HepG2 (cell line): ENCODE data around the gene PIM3. TPM values are rescaled to one million over a fixed set of nuclear protein-coding genes. Genes with fewer than 3 reads are reported as not detected.
A peak's percentile ranks its signal among the peaks of the same experiment; 100 is the strongest.

Experiments used
- AGO1 ChIP-seq: fragments of 200-400 bp; formaldehyde crosslinking; IDR thresholded peaks from 2 replicates; pipeline ENCODE4 v1.6.1; 2017; ENCODE audit warnings: mild to moderate bottlenecking, low read depth, low read length, moderate library complexity; ENCODE audit not compliant: poor library complexity, severe bottlenecking
- DMTF1 ChIP-seq: sonication (generic); formaldehyde crosslinking; IDR thresholded peaks from 2 replicates; pipeline ENCODE4 v1.4.0; 2020; ENCODE audit warnings: mild to moderate bottlenecking, missing genetic modification reagents
- HNF4A ChIP-seq: sonication (generic); formaldehyde crosslinking; IDR thresholded peaks from 2 replicates; pipeline ENCODE4 v1.4.0; 2020; ENCODE audit warnings: missing genetic modification reagents
- IRX3 ChIP-seq: sonication (generic); formaldehyde crosslinking; IDR thresholded peaks from 2 replicates; pipeline ENCODE4 v1.8.1; 2023; ENCODE audit warnings: mild to moderate bottlenecking, low read depth, missing genetic modification reagents, borderline replicate concordance
- RFX3 ChIP-seq: IDR thresholded peaks from 2 replicates; pipeline ENCODE4 v1.6.1; 2016; ENCODE audit warnings: missing biosample characterization, missing genetic modification reagents
- RFX5 ChIP-seq: IDR thresholded peaks from 2 replicates; pipeline ENCODE4 v1.6.1; 2011; ENCODE audit warnings: low read depth, low read length, improper control_type of control experiment
- TBX2 ChIP-seq: sonication (generic); formaldehyde crosslinking; IDR thresholded peaks from 2 replicates; pipeline ENCODE4 v1.5.0; 2020; ENCODE audit warnings: missing genetic modification reagents, mild to moderate bottlenecking, borderline replicate concordance
- TCF7 ChIP-seq: sonication (generic); IDR thresholded peaks from 2 replicates; pipeline ENCODE4 v1.6.1; 2016; ENCODE audit warnings: antibody characterized with exemption, low read depth
- TEF ChIP-seq: sonication (generic); formaldehyde crosslinking; IDR thresholded peaks from 2 replicates; pipeline ENCODE4 v1.5.0; 2020; ENCODE audit warnings: missing genetic modification reagents
- ZC3H13 ChIP-seq: sonication (generic); formaldehyde crosslinking; IDR thresholded peaks from 2 replicates; pipeline ENCODE4 v1.8.1; 2023; ENCODE audit warnings: mild to moderate bottlenecking, missing genetic modification reagents, moderate library complexity
- ZFY ChIP-seq: sonication (generic); formaldehyde crosslinking; IDR thresholded peaks from 2 replicates; pipeline ENCODE4 v1.4.0; 2020; ENCODE audit warnings: missing genetic modification reagents
- ZNF33A ChIP-seq: sonication (generic); formaldehyde crosslinking; IDR thresholded peaks from 2 replicates; pipeline ENCODE4 v1.5.1; 2020; ENCODE audit warnings: missing genetic modification reagents, mild to moderate bottlenecking, moderate library complexity, borderline replicate concordance
- ZNF407 ChIP-seq: sonication (generic); formaldehyde crosslinking; IDR thresholded peaks from one replicate; pipeline ENCODE4 v1.5.1; 2020; ENCODE audit warnings: mild to moderate bottlenecking, missing genetic modification reagents; ENCODE audit errors: not compliant biosample characterization
- ZNF513 ChIP-seq: sonication (generic); formaldehyde crosslinking; conservative IDR thresholded peaks from 2 replicates; pipeline ENCODE4 v1.5.0; 2020; ENCODE audit warnings: missing genetic modification reagents
- polyA plus RNA-seq, 8 experiments: library from polyadenylated mRNA; depleted of rRNA in 3 of 8; stranded (reverse) in 7 of 8; unstranded in 1 of 8; fragments of >200 nt; fragmentation: Illumina TruSeq in 4 of 8; extraction: Trizol in 4 of 8; gene quantifications; 2 replicates each; pipeline versions ENCODE4 v1.2.1 to v1.2.3, GENCODE V29; 2011 to 2016; ENCODE audit warnings: low read depth in 4 of 8, missing spikeins in 1 of 8, mixed read lengths in 1 of 8; ENCODE audit not compliant: insufficient read depth in 1 of 8
- total RNA-seq, 5 experiments: library from RNA; depleted of rRNA; stranded (reverse); fragments of >200 nt; fragmentation: Illumina TruSeq; extraction: Trizol; gene quantifications; 2 replicates each; pipeline ENCODE4 v1.2.3, GENCODE V29; 2016; ENCODE audit warnings: low read depth in 1 of 5

The PIM3 gene
- total and polyA plus RNA-seq, 2 of the 13 experiments (the other 11 are each of a cell fraction or from before 2014, with no cell fraction given): 21.6 to 31.2 TPM

- TF ChIP-seq ZNF407 (CRISPR knock-in tag) (no peak), HNF4A (CRISPR knock-in tag) (no peak), DMTF1 (CRISPR knock-in tag) (no peak), AGO1 (peak; percentile 10), ZNF33A (CRISPR knock-in tag) (no peak), TEF (no peak; the same call in 1 of the 2 replicates), TBX2 (peak; percentile 92; the same call in 1 of the 2 replicates), RFX3 (no peak), TCF7 (no peak), RFX5 (no peak), ZC3H13 (CRISPR knock-in tag) (no peak; the same call in 1 of the 2 replicates), ZFY (peak; percentile 68; the same call in 1 of the 2 replicates), ZNF513 (CRISPR knock-in tag) (no peak), IRX3 (CRISPR knock-in tag) (0 out of 2 replicates have a peak, but pooled peaks have one; percentile 26)
Measured at GRCh38 chr22:49960159-49961004, at the start of gene PIM3 (continued).
